Activated naive CD4-positive, alpha-beta T cell treated with anti-CD3 and anti-CD28 coated beads, Interleukin-2, amount 50 U/mL, for 24 hours (primary cell): ENCODE data around the gene NDN.
"Not testable (repeated sequence)": the region's sequence is repeated elsewhere in the genome, so short reads cannot be mapped to it uniquely, and the experiment has no call there.

Source experiments
- H3K27ac Mint-ChIP-seq: one replicate; pipeline ENCODE4 v1.8.0; 2021; ENCODE audit warnings: mild to moderate bottlenecking, mixed read lengths
- H3K27me3 Mint-ChIP-seq: one replicate; pipeline ENCODE4 v1.8.0; 2021; ENCODE audit warnings: mixed read lengths
- H3K36me3 Mint-ChIP-seq: one replicate; pipeline ENCODE4 v1.8.0; 2021; ENCODE audit warnings: mixed read lengths
- H3K4me1 Mint-ChIP-seq: one replicate; pipeline ENCODE4 v1.8.0; 2021; ENCODE audit warnings: mixed read lengths
- H3K4me3 Mint-ChIP-seq: one replicate; pipeline ENCODE4 v1.8.0; 2021; ENCODE audit warnings: mild to moderate bottlenecking, mixed read lengths
- H3K9me3 Mint-ChIP-seq: one replicate; pipeline ENCODE4 v1.8.0; 2021; ENCODE audit warnings: mixed read lengths

NDN gene, protein sequence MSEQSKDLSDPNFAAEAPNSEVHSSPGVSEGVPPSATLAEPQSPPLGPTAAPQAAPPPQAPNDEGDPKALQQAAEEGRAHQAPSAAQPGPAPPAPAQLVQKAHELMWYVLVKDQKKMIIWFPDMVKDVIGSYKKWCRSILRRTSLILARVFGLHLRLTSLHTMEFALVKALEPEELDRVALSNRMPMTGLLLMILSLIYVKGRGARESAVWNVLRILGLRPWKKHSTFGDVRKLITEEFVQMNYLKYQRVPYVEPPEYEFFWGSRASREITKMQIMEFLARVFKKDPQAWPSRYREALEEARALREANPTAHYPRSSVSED

DNA sequence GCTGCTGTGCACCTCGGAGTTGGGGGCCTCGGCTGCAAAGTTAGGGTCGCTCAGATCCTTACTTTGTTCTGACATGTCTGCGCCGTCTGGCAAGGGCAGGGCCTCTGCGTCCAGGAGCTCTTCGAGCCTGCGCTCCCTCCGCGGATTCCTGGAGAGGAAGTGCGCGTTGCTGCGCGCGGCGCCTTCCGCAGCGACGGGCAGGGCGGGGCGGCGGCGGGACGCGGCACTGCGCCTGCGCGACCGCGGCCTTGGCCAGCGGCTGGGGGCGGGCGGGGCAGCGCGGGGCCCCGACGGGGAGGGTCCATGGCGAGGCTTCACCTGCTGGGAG lies at the start of gene NDN:
TSS of gene NDN (minus strand) at position 163 of the 328 bp plus-strand sequence. CDS start at position 75, 88 bp downstream.
- H3K4me3 Mint-ChIP-seq: no peak within 1 kb of the TSS
- no peaks in the 10 kb centered on the region for H3K36me3 Mint-ChIP-seq
- peaks cover 4% of the 10 kb centered on the region for H3K9me3 Mint-ChIP-seq
- no peaks in the 10 kb centered on the region for H3K4me1 Mint-ChIP-seq
- H3K27ac Mint-ChIP-seq: no peak within 1 kb of the TSS
- H3K27me3 Mint-ChIP-seq: peaks cover 4% of the 10 kb centered on the region

GRCh38 chr15:23736033-23736673 lies 49.0 kb upstream of the NDN start:
- Mint-ChIP-seq H3K4me1 (no peaks in the 10 kb centered on the region), H3K27ac (no peak overlapping the region), H3K4me3 (no peak overlapping the region), H3K9me3 (peaks cover 7% of the 10 kb centered on the region), H3K36me3 (no peaks in the 10 kb centered on the region), H3K27me3 (no peaks in the 10 kb centered on the region)

DNA sequence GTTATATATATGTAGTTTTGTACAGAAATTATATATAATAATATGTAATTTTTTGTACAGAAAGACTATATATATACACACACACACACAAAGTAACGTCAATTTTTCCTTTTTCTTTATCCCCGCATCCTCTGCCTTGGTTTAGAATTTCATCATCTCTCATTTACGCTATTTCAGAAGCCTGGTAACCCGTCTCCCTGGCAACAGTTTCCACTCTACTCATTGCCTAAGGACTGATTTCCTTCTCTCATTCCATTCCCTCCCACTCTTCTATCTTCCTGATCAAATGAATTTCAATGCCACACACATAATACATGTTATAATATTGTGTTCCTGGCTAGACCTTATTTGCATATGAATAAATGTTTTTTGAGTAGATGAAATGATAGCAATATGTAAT lies 47.8 kb upstream of the NDN start:
- no peaks in the 10 kb centered on the region for H3K4me1 Mint-ChIP-seq
- H3K27ac Mint-ChIP-seq: no peak overlapping the region
- H3K27me3 Mint-ChIP-seq: no peaks in the 10 kb centered on the region
- no peak overlapping the region for H3K4me3 Mint-ChIP-seq
- no peaks in the 10 kb centered on the region for H3K36me3 Mint-ChIP-seq
- peaks cover 7% of the 10 kb centered on the region for H3K9me3 Mint-ChIP-seq

DNA sequence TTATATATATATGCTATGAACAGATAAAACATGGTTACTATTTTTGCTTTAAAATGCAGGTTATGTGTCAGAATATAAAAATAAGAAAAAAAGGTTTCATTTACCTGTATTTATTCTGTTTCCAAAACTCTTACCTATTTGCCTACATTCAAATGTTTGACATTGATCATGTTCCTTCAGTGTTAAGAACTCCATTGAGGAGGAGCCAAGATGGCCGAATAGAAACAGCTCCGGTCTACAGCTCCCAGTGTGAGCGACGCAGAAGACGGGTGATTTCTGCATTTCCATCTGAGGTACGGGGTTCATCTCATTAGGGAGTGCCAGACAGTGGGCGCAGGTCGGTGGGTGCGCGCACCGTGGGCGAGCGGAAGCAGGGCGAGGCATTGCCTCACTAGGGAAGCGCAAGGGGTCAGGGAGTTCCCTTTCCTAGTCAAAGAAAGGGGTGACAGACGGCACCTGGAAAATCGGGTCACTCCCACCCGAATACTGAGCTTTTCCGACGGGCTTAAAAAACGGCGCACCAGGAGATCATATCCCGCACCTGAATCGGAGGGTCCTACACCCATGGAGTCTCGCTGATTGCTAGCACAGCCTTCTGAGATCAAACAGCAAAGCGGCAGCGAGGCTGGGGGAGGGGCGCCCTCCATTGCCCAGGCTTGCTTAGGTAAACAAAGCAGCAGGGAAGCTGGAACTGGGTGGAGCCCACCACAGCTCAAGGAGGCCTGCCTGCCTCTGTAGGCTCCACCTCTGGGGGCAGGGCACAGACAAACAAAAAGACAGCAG lies 27.0 kb upstream of the NDN start:
- not testable (repeated sequence) for H3K4me1 Mint-ChIP-seq, H3K4me3 Mint-ChIP-seq, H3K9me3 Mint-ChIP-seq, H3K27me3 Mint-ChIP-seq, H3K36me3 Mint-ChIP-seq, H3K27ac Mint-ChIP-seq

DNA sequence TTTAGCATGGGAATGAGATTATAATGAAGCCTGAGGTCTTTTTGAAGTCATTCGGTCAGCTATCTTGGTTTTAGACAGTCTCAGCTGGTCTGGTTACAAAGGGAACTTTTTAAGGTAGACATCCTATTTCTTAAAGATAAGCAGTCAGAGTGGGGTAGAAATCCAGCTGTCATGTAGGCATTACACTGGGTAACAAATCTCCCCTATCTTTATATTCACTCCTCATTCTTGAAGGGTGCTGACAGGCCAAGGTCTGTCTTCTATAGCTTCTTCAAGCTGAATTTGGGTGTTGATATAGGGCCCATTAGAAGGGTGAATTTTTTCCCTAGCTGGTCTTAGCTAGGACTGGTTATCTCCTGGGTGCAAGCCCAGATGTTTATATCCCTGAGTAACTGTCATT lies 21.2 kb upstream of the NDN start:
- Mint-ChIP-seq H3K36me3 (no peaks in the 10 kb centered on the region), H3K9me3 (peaks cover 9% of the 10 kb centered on the region), H3K27ac (no peak overlapping the region), H3K4me1 (no peaks in the 10 kb centered on the region), H3K27me3 (peaks cover 2% of the 10 kb centered on the region), H3K4me3 (no peak overlapping the region)

- Mint-ChIP-seq H3K4me3 (no peak overlapping the region), H3K36me3 (no peaks in the 10 kb centered on the region), H3K27ac (no peak overlapping the region), H3K27me3 (no peaks in the 10 kb centered on the region), H3K9me3 (peaks cover 11% of the 10 kb centered on the region), H3K4me1 (no peaks in the 10 kb centered on the region)
These were observed 8.2 kb upstream of the NDN start for GRCh38 chr15:23695282-23695681.

- no peak overlapping the region for H3K4me3 Mint-ChIP-seq
- H3K27me3 Mint-ChIP-seq: no peaks in the 10 kb centered on the region
- H3K36me3 Mint-ChIP-seq: no peaks in the 10 kb centered on the region
- no peaks in the 10 kb centered on the region for H3K4me1 Mint-ChIP-seq
- no peak overlapping the region for H3K27ac Mint-ChIP-seq
- peaks cover 11% of the 10 kb centered on the region for H3K9me3 Mint-ChIP-seq
These were observed 7.5 kb upstream of the NDN start for GRCh38 chr15:23694592-23694991.

GRCh38 chr15:23690450-23690852 lies 3.3 kb upstream of the NDN start:
- Mint-ChIP-seq H3K4me3 (no peak overlapping the region), H3K4me1 (no peaks in the 10 kb centered on the region), H3K9me3 (peaks cover 11% of the 10 kb centered on the region), H3K36me3 (no peaks in the 10 kb centered on the region), H3K27ac (no peak overlapping the region), H3K27me3 (peaks cover 4% of the 10 kb centered on the region)

GRCh38 chr15:23690015-23690414 lies 2.9 kb upstream of the NDN start:
- no peak overlapping the region for H3K4me3 Mint-ChIP-seq
- H3K36me3 Mint-ChIP-seq: no peaks in the 10 kb centered on the region
- H3K27me3 Mint-ChIP-seq: peaks cover 4% of the 10 kb centered on the region
- H3K4me1 Mint-ChIP-seq: no peaks in the 10 kb centered on the region
- no peak overlapping the region for H3K27ac Mint-ChIP-seq
- peaks cover 6% of the 10 kb centered on the region for H3K9me3 Mint-ChIP-seq

DNA sequence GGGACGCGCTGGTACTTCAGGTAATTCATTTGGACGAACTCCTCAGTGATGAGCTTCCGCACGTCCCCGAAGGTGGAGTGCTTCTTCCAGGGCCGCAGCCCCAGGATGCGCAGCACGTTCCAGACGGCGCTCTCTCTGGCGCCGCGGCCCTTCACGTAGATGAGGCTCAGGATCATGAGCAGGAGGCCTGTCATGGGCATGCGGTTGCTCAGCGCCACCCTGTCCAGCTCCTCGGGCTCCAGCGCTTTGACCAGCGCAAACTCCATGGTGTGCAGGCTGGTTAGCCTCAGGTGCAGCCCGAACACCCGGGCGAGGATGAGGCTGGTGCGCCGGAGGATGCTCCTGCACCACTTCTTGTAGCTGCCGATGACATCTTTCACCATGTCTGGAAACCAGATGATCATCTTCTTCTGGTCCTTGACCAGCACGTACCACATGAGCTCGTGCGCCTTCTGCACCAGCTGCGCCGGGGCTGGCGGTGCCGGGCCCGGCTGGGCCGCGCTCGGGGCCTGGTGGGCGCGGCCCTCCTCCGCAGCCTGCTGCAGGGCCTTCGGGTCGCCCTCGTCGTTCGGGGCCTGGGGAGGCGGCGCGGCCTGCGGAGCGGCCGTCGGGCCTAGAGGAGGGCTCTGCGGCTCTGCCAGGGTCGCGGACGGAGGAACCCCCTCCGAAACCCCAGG lies 501 bp downstream of the NDN start:
- Mint-ChIP-seq H3K36me3 (no peaks in the 10 kb centered on the region), H3K4me1 (no peaks in the 10 kb centered on the region), H3K9me3 (peaks cover 4% of the 10 kb centered on the region), H3K4me3 (no peak overlapping the region), H3K27ac (no peak overlapping the region), H3K27me3 (peaks cover 4% of the 10 kb centered on the region)

DNA sequence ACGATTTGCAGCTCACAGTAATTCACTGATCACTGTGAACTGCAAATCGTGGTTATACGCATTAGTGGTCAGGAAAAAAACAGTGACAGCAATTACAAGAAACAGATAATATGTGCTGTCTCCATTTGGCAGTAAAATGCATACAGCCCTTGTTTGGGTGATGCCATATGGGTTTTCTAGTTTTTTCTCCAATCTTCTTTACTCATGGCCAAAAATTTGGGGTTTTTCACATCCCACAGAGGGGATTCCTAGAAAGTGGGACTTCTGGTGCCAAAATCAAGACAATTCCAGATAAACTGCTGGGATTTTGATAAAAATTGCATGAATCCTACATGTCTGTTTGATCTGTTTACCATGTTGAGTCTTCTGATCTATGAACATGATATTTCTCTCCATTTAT lies 15.6 kb downstream of the NDN start:
- H3K27me3 Mint-ChIP-seq: peaks cover 2% of the 10 kb centered on the region
- H3K4me3 Mint-ChIP-seq: no peak overlapping the region
- H3K9me3 Mint-ChIP-seq: no peaks in the 10 kb centered on the region
- H3K4me1 Mint-ChIP-seq: no peaks in the 10 kb centered on the region
- H3K27ac Mint-ChIP-seq: no peak overlapping the region
- H3K36me3 Mint-ChIP-seq: no peaks in the 10 kb centered on the region

DNA sequence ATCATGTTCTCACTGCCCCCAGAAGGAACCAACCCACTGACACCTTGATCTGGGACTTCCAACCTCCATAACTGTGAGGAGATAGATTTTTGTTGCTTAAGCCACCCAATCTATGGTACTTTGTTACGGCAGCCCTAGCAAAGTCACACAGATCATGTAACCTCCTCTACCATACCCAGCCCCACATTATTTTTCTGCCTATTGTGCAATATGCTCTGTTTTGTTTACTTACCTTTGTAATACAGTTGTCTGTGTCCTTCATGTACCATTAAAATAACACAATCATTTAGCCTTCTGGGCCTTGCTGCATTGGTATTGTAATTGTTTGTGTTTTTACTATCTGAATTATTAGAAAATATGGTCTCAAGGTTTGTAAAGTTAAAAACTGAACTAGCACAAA lies 16.1 kb downstream of the NDN start:
- no peaks in the 10 kb centered on the region for H3K9me3 Mint-ChIP-seq
- H3K36me3 Mint-ChIP-seq: no peaks in the 10 kb centered on the region

GRCh38 chr15:23663232-23663631 lies 23.9 kb downstream of the NDN start:
- Mint-ChIP-seq H3K27ac (no peak overlapping the region), H3K27me3 (peaks cover 2% of the 10 kb centered on the region), H3K4me3 (no peak overlapping the region), H3K36me3 (no peaks in the 10 kb centered on the region), H3K9me3 (no peaks in the 10 kb centered on the region), H3K4me1 (no peaks in the 10 kb centered on the region)

More for the DNA sequence above, 16.1 kb downstream of the NDN start:
- Mint-ChIP-seq H3K4me3 (no peak overlapping the region), H3K27me3 (peaks cover 2% of the 10 kb centered on the region), H3K27ac (no peak overlapping the region), H3K4me1 (no peaks in the 10 kb centered on the region)

GRCh38 chr15:23648920-23649515 lies 38.1 kb downstream of the NDN start:
- Mint-ChIP-seq H3K27me3 (no peaks in the 10 kb centered on the region), H3K36me3 (no peaks in the 10 kb centered on the region), H3K9me3 (no peaks in the 10 kb centered on the region), H3K4me1 (no peaks in the 10 kb centered on the region), H3K4me3 (no peak overlapping the region), H3K27ac (no peak overlapping the region)
